ENCODE measurements around the gene DCAF6. TPM values are rescaled to one million over a fixed set of nuclear protein-coding genes. Genes with fewer than 3 reads are reported as not detected.

DCAF6 gene
- polyA plus RNA-seq, 4 donors = 28.9 to 63.2 (median 35.6) TPM

DNA sequence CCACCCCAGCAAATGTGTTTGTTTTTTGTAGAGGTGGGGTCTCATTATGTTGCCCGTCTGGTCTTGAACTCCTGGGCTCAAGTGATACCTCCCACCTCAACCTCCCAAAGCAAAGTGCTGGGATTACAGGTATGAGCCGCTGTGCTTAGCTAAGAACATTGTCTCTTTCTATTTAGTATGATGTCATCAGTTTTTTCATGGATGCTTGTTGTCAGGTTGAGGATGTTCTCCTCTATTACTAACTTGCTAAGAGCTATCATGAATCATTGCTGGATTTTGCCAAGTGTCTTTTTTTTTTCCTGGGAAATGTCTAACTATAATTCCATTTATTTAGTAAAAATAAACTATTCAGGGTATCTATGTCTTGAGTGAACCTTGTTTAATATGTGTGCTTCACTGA lies 19.4 kb downstream of the DCAF6 start:
- H3K27ac ChIP-seq (ENCODE audit: low read depth in 1 of 3, low read length in 2 of 3) = no peak overlapping the region
- no peak overlapping the region for H3K4me3 ChIP-seq (ENCODE audit: low read depth in 1 of 3, low read length in 3 of 3)
- no peak for DNase-seq
- 94 to 98% (median 97%) methylated on average over 2 of the region's 2 CpGs for WGBS, 3 donors
- no peak for FAIRE-seq
- peaks cover 0 to 21% (median 0%) of the 10 kb centered on the region in 3 donors for H3K36me3 ChIP-seq (ENCODE audit: control insufficient read depth in 3 of 3, insufficient read depth in 2 of 3, low read depth in 1 of 3, low read length in 3 of 3)
- no peaks in the 10 kb centered on the region for H3K27me3 ChIP-seq (ENCODE audit: control insufficient read depth in 3 of 3, insufficient read depth in 3 of 3, low read length in 3 of 3)
- no peaks in the 10 kb centered on the region for H3K4me1 ChIP-seq (ENCODE audit: control insufficient read depth in 3 of 3, insufficient read depth in 2 of 3, low read depth in 1 of 3, low read length in 2 of 3)
- H3K9me3 ChIP-seq (ENCODE audit: control insufficient read depth in 2 of 2, insufficient read depth in 1 of 2, low read depth in 1 of 2, low read length in 1 of 2) = no peaks in the 10 kb centered on the region

DNA sequence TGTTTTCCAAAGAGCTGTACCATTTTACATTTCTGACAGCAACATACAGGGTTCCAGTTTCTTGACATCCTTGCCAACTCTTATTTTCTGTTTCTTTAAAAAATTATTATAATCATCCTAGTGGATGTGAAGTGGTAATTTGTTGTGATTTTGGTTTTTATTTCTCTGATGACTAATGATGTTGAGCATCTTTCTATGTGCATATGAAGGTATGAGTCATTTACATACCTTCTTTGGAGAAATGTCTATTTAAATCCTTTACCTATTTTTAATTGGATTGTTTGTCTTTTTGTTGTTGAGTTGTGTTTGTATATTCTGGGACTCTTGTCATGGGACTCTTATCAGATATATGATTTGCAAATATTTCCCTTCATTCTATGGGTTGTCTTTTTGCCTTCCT lies 21.2 kb downstream of the DCAF6 start:
- Histone ChIP-seq H3K4me1 (ENCODE audit: control insufficient read depth in 3 of 3, insufficient read depth in 2 of 3, low read depth in 1 of 3, low read length in 2 of 3) (no peaks in the 10 kb centered on the region), H3K9me3 (ENCODE audit: control insufficient read depth in 2 of 2, insufficient read depth in 1 of 2, low read depth in 1 of 2, low read length in 1 of 2) (no peaks in the 10 kb centered on the region), H3K4me3 (ENCODE audit: low read depth in 1 of 3, low read length in 3 of 3) (no peak overlapping the region), H3K27ac (ENCODE audit: low read depth in 1 of 3, low read length in 2 of 3) (no peak overlapping the region), H3K27me3 (ENCODE audit: control insufficient read depth in 3 of 3, insufficient read depth in 3 of 3, low read length in 3 of 3) (no peaks in the 10 kb centered on the region), H3K36me3 (ENCODE audit: control insufficient read depth in 3 of 3, insufficient read depth in 2 of 3, low read depth in 1 of 3, low read length in 3 of 3) (peaks cover 0 to 17% (median 0%) of the 10 kb centered on the region in 3 donors)
- FAIRE-seq = no peak
- DNase-seq = no peak

DNA sequence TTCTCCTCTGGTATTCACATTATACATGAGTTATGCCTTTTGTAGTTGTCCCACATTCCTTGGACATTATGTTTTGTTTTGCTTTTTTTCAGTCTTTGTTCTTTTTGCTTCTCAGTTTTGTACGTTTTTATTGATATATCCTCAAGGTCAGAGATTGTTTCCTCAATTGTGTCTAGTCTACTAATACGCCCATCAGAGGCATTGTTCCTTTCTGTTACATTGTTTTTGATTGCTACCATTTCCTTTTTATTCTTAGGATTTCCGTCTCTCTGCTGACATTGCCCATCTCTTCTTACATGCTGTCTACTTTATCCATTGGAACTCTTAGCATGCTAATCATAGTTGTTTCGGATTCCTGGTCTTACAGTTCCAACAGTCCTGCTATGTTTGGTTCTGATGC lies 28.2 kb downstream of the DCAF6 start:
- DNase-seq = no peak
- FAIRE-seq = no peak
- H3K36me3 ChIP-seq (ENCODE audit: control insufficient read depth in 3 of 3, insufficient read depth in 2 of 3, low read depth in 1 of 3, low read length in 3 of 3) = peaks cover 0 to 13% (median 0%) of the 10 kb centered on the region in 3 donors
- no peak overlapping the region for H3K27ac ChIP-seq (ENCODE audit: low read depth in 1 of 3, low read length in 2 of 3)
- no peaks in the 10 kb centered on the region for H3K9me3 ChIP-seq (ENCODE audit: control insufficient read depth in 2 of 2, insufficient read depth in 1 of 2, low read depth in 1 of 2, low read length in 1 of 2)
- H3K27me3 ChIP-seq (ENCODE audit: control insufficient read depth in 3 of 3, insufficient read depth in 3 of 3, low read length in 3 of 3) = no peaks in the 10 kb centered on the region
- WGBS, 3 donors = 85 to 90% (median 90%) methylated on average over 4 of the region's 4 CpGs
- H3K4me3 ChIP-seq (ENCODE audit: low read depth in 1 of 3, low read length in 3 of 3) = no peak overlapping the region
- no peaks in the 10 kb centered on the region for H3K4me1 ChIP-seq (ENCODE audit: control insufficient read depth in 3 of 3, insufficient read depth in 2 of 3, low read depth in 1 of 3, low read length in 2 of 3)

- Histone ChIP-seq H3K36me3 (ENCODE audit: control insufficient read depth in 3 of 3, insufficient read depth in 2 of 3, low read depth in 1 of 3, low read length in 3 of 3) (peaks cover 0 to 19% (median 0%) of the 10 kb centered on the region in 3 donors), H3K4me3 (ENCODE audit: low read depth in 1 of 3, low read length in 3 of 3) (no peak overlapping the region), H3K27ac (ENCODE audit: low read depth in 1 of 3, low read length in 2 of 3) (no peak overlapping the region), H3K9me3 (ENCODE audit: control insufficient read depth in 2 of 2, insufficient read depth in 1 of 2, low read depth in 1 of 2, low read length in 1 of 2) (no peaks in the 10 kb centered on the region), H3K4me1 (ENCODE audit: control insufficient read depth in 3 of 3, insufficient read depth in 2 of 3, low read depth in 1 of 3, low read length in 2 of 3) (no peaks in the 10 kb centered on the region), H3K27me3 (ENCODE audit: control insufficient read depth in 3 of 3, insufficient read depth in 3 of 3, low read length in 3 of 3) (no peaks in the 10 kb centered on the region)
- DNase-seq (no peak), FAIRE-seq (no peak)
- WGBS, 3 donors = 44 to 55% (median 52%) methylated on average over 4 of the region's 4 CpGs
Measured at GRCh38 chr1:167966050-167966449, 29.6 kb downstream of the DCAF6 start.

DNA sequence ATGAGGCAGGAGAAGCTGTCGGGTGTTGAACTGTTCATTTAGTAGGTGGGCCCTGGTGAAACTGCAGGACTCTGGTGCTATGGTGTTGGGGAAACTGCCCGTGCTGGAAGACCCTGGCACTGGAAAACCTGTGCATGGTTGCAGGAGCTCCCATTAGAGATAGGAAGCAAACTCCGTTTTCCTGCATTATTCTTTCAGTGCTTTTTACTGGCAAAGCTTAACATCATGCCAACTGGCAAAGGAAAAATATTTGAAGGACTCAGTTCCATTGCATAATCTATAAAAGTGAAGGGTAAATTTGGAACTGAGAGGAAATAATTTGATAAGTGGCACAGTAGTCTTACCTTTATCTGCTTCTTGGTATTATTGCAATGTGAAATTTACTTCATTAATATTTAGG lies 32.1 kb downstream of the DCAF6 start:
- DNase-seq (no peak), FAIRE-seq (no peak)
- Histone ChIP-seq H3K4me3 (ENCODE audit: low read depth in 1 of 3, low read length in 3 of 3) (no peak overlapping the region), H3K27me3 (ENCODE audit: control insufficient read depth in 3 of 3, insufficient read depth in 3 of 3, low read length in 3 of 3) (no peaks in the 10 kb centered on the region), H3K36me3 (ENCODE audit: control insufficient read depth in 3 of 3, insufficient read depth in 2 of 3, low read depth in 1 of 3, low read length in 3 of 3) (peaks cover 0 to 19% (median 0%) of the 10 kb centered on the region in 3 donors), H3K4me1 (ENCODE audit: control insufficient read depth in 3 of 3, insufficient read depth in 2 of 3, low read depth in 1 of 3, low read length in 2 of 3) (no peaks in the 10 kb centered on the region), H3K9me3 (ENCODE audit: control insufficient read depth in 2 of 2, insufficient read depth in 1 of 2, low read depth in 1 of 2, low read length in 1 of 2) (no peaks in the 10 kb centered on the region), H3K27ac (ENCODE audit: low read depth in 1 of 3, low read length in 2 of 3) (no peak overlapping the region)
- 76 to 93% (median 83%) methylated on average over 3 of the region's 3 CpGs for whole genome bisulfite sequencing, 3 donors

DNA sequence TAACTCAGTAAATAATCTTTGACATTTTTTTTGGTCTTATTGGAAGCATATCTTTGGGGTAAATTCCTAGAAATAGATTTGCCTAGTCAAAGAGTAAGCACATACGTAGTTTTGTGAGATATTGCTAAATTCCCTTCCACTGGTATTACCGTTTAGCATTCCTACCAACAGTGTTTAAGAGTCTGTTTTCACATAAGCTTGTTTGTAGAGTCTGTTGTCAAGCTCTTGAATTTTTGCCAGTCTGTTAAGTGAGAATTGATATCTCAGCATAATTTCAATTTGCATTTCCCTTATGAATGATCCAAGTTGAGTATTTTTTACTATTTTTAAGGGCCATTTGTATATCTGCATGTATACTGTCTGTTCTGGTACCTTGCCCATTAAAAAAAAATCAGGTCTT lies 37.3 kb downstream of the DCAF6 start:
- 83 to 88% (median 88%) methylated on average over 2 of the region's 2 CpGs for WGBS, 3 donors
- H3K4me1 ChIP-seq (ENCODE audit: control insufficient read depth in 3 of 3, insufficient read depth in 2 of 3, low read depth in 1 of 3, low read length in 2 of 3) = no peaks in the 10 kb centered on the region
- no peak for DNase-seq
- no peaks in the 10 kb centered on the region for H3K9me3 ChIP-seq (ENCODE audit: control insufficient read depth in 2 of 2, insufficient read depth in 1 of 2, low read depth in 1 of 2, low read length in 1 of 2)
- no peak overlapping the region for H3K4me3 ChIP-seq (ENCODE audit: low read depth in 1 of 3, low read length in 3 of 3)
- no peak for FAIRE-seq
- no peaks in the 10 kb centered on the region for H3K27me3 ChIP-seq (ENCODE audit: control insufficient read depth in 3 of 3, insufficient read depth in 3 of 3, low read length in 3 of 3)
- peaks cover 3 to 28% (median 11%) of the 10 kb centered on the region in 3 donors for H3K36me3 ChIP-seq (ENCODE audit: control insufficient read depth in 3 of 3, insufficient read depth in 2 of 3, low read depth in 1 of 3, low read length in 3 of 3)
- H3K27ac ChIP-seq (ENCODE audit: low read depth in 1 of 3, low read length in 2 of 3) = no peak overlapping the region

DNA sequence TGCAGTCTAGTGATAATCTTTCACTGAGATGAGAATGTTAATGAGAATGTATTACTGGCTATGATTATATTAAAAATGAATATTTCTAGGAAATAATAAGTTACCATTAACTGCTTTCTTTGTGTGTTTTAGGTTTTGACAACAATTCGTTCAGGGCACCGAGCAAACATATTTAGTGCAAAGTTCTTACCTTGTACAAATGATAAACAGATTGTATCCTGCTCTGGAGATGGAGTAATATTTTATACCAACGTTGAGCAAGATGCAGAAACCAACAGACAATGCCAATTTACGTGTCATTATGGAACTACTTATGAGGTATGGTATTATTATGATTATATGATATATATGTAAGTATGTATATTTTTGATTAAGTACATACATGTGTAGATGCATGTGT lies 38.2 kb downstream of the DCAF6 start:
- Histone ChIP-seq H3K27ac (ENCODE audit: low read depth in 1 of 3, low read length in 2 of 3) (no peak overlapping the region), H3K36me3 (ENCODE audit: control insufficient read depth in 3 of 3, insufficient read depth in 2 of 3, low read depth in 1 of 3, low read length in 3 of 3) (peaks cover 3 to 29% (median 11%) of the 10 kb centered on the region in 3 donors), H3K27me3 (ENCODE audit: control insufficient read depth in 3 of 3, insufficient read depth in 3 of 3, low read length in 3 of 3) (no peaks in the 10 kb centered on the region), H3K9me3 (ENCODE audit: control insufficient read depth in 2 of 2, insufficient read depth in 1 of 2, low read depth in 1 of 2, low read length in 1 of 2) (no peaks in the 10 kb centered on the region), H3K4me3 (ENCODE audit: low read depth in 1 of 3, low read length in 3 of 3) (no peak overlapping the region), H3K4me1 (ENCODE audit: control insufficient read depth in 3 of 3, insufficient read depth in 2 of 3, low read depth in 1 of 3, low read length in 2 of 3) (no peaks in the 10 kb centered on the region)
- DNase-seq (no peak), FAIRE-seq (no peak)
- WGBS, 3 donors = 75 to 84% (median 79%) methylated on average over 4 of the region's 4 CpGs

DNA sequence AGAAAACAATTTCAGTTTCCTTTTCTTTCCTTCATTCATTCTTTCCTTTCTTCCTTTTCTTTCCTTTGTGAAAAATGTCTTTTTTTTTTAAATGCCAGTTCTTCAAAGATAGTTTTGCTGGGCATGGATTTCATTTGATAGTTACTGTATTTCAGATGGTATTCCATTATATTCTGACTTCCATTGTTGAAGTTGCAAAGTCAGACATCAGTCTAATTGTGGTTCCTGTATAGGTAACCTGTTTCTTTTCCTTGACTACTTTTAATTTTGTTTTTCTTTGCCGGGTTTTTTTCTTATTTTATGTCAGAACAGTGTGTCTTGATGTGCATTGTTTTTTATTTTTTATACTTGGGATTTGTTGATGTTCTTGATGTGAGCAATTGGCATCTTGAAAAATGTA lies 40.8 kb downstream of the DCAF6 start:
- Histone ChIP-seq H3K27ac (ENCODE audit: low read depth in 1 of 3, low read length in 2 of 3) (no peak overlapping the region), H3K4me1 (ENCODE audit: control insufficient read depth in 3 of 3, insufficient read depth in 2 of 3, low read depth in 1 of 3, low read length in 2 of 3) (no peaks in the 10 kb centered on the region), H3K9me3 (ENCODE audit: control insufficient read depth in 2 of 2, insufficient read depth in 1 of 2, low read depth in 1 of 2, low read length in 1 of 2) (no peaks in the 10 kb centered on the region), H3K36me3 (ENCODE audit: control insufficient read depth in 3 of 3, insufficient read depth in 2 of 3, low read depth in 1 of 3, low read length in 3 of 3) (peaks cover 3 to 26% (median 11%) of the 10 kb centered on the region in 3 donors), H3K4me3 (ENCODE audit: low read depth in 1 of 3, low read length in 3 of 3) (no peak overlapping the region), H3K27me3 (ENCODE audit: control insufficient read depth in 3 of 3, insufficient read depth in 3 of 3, low read length in 3 of 3) (no peaks in the 10 kb centered on the region)
- FAIRE-seq (no peak), DNase-seq (no peak)
- WGBS, 3 donors = 90 to 97% (median 94%) methylated on average over 1 of the region's 1 CpG

GRCh38 chr1:167981933-167982332 lies 45.5 kb downstream of the DCAF6 start:
- no peaks in the 10 kb centered on the region for H3K4me1 ChIP-seq (ENCODE audit: control insufficient read depth in 3 of 3, insufficient read depth in 2 of 3, low read depth in 1 of 3, low read length in 2 of 3)
- peaks cover 0 to 22% (median 5%) of the 10 kb centered on the region in 3 donors for H3K36me3 ChIP-seq (ENCODE audit: control insufficient read depth in 3 of 3, insufficient read depth in 2 of 3, low read depth in 1 of 3, low read length in 3 of 3)
- FAIRE-seq (no peak), DNase-seq (no peak)
- 98% methylated on average over 9 of the region's 9 CpGs for WGBS, 3 donors
- H3K9me3 ChIP-seq (ENCODE audit: control insufficient read depth in 2 of 2, insufficient read depth in 1 of 2, low read depth in 1 of 2, low read length in 1 of 2) = no peaks in the 10 kb centered on the region
- H3K27me3 ChIP-seq (ENCODE audit: control insufficient read depth in 3 of 3, insufficient read depth in 3 of 3, low read length in 3 of 3) = no peaks in the 10 kb centered on the region
- no peak overlapping the region for H3K27ac ChIP-seq (ENCODE audit: low read depth in 1 of 3, low read length in 2 of 3)
- H3K4me3 ChIP-seq (ENCODE audit: low read depth in 1 of 3, low read length in 3 of 3) = no peak overlapping the region
